C4-2B (cell line): ENCODE data around the gene BABAM2.

Source experiments
- CTCF ChIP-seq: fragments of 450-650 bp; conservative IDR thresholded peaks from 2 replicates; pipeline ENCODE4 v1.5.1; 2017; ENCODE audit warnings: mild to moderate bottlenecking
- ZFX ChIP-seq: fragments of 450-650 bp; IDR thresholded peaks from 2 replicates; pipeline ENCODE4 v1.6.1; 2017

GRCh38 chr2:28150994-28151393, 260.5 kb downstream of the BABAM2 start:
- TF ChIP-seq CTCF, result no peak
- no peak for TF ChIP-seq ZFX
